HEK293 (cell line): Measurements from ENCODE around the gene MAK.

ENCODE experiments used
- CTCF ChIA-PET: fragments of 350-600 bp; formaldehyde crosslinking; extraction: SDS; loops from one replicate; lab custom pipeline; 2021; ENCODE audit warnings: antibody characterized with exemption; lab: Yijun Ruan, JAX
- POLR2A ChIA-PET: fragments of 300-600 bp; formaldehyde crosslinking; extraction: SDS; loops from one replicate; lab custom pipeline; 2020; ENCODE audit warnings: antibody characterized with exemption, inconsistent platforms; lab: Yijun Ruan, JAX
- H3K27ac ChIP-seq: fragments of 200-500 bp; sonication (Bioruptor generic); 2 replicates; pipeline ENCODE4 v1.5.1; 2014; ENCODE audit warnings: low read depth, low read length, control low read depth, inconsistent platforms; ENCODE audit errors: extremely low read depth
- H3K36me3 ChIP-seq, 2 experiments: fragments of 200-500 bp in 1 of 2; sonication (Bioruptor generic) in 1 of 2; 1 replicate in 1 of 2; 2 replicates in 1 of 2; pipeline ENCODE4 v1.5.1; 2014 to 2017; ENCODE audit warnings: inconsistent platforms in 2 of 2, low read length in 2 of 2; ENCODE audit not compliant: control insufficient read depth in 2 of 2, insufficient read depth in 1 of 2
- H3K4me1 ChIP-seq: fragments of 200-500 bp; sonication (Bioruptor generic); 2 replicates; pipeline ENCODE4 v1.5.1; 2014; ENCODE audit warnings: mild to moderate bottlenecking, low read length, inconsistent platforms; ENCODE audit not compliant: control insufficient read depth, insufficient read depth
- H3K4me3 ChIP-seq: 2 replicates; pipeline ENCODE4 v1.5.1; 2011; ENCODE audit warnings: low read depth, mild to moderate bottlenecking, control low read depth, low read length, moderate library complexity
- H3K9me3 ChIP-seq: fragments of 200-500 bp; sonication (Bioruptor generic); 2 replicates; pipeline ENCODE4 v1.5.1; 2014; ENCODE audit warnings: low read depth, low read length, inconsistent platforms; ENCODE audit not compliant: control insufficient read depth, insufficient read depth
- BCL11B ChIP-seq: fragments of 450-650 bp; formaldehyde crosslinking; IDR thresholded peaks from 2 replicates; pipeline ENCODE4 v1.5.1; 2016; ENCODE audit warnings: low read depth, missing biosample characterization, missing genetic modification characterization
- GLI4 ChIP-seq: fragments of 450-650 bp; formaldehyde crosslinking; IDR thresholded peaks from 2 replicates; pipeline ENCODE4 v1.5.1; 2016; ENCODE audit warnings: missing biosample characterization, missing genetic modification characterization
- GLIS2 ChIP-seq: fragments of 450-650 bp; formaldehyde crosslinking; IDR thresholded peaks from 2 replicates; pipeline ENCODE4 v1.5.1; 2016; ENCODE audit warnings: missing biosample characterization, missing genetic modification characterization
- PRDM1 ChIP-seq: fragments of 450-650 bp; formaldehyde crosslinking; IDR thresholded peaks from 2 replicates; pipeline ENCODE4; 2016; ENCODE audit warnings: missing biosample characterization, missing genetic modification characterization
- PRDM2 ChIP-seq: fragments of 450-650 bp; formaldehyde crosslinking; IDR thresholded peaks from 2 replicates; pipeline ENCODE4 v1.5.1; 2016; ENCODE audit warnings: missing biosample characterization, missing genetic modification characterization, borderline replicate concordance
- ZBTB11 ChIP-seq: fragments of 450-650 bp; formaldehyde crosslinking; conservative IDR thresholded peaks from 2 replicates; pipeline ENCODE4 v1.5.1; 2016; ENCODE audit warnings: low read depth, missing biosample characterization, missing genetic modification characterization
- ZIC2 ChIP-seq: fragments of 450-650 bp; formaldehyde crosslinking; IDR thresholded peaks from 2 replicates; pipeline ENCODE4 v1.5.1; 2016; ENCODE audit warnings: missing biosample characterization, missing genetic modification characterization
- ZNF155 ChIP-seq: fragments of 450-650 bp; formaldehyde crosslinking; IDR thresholded peaks from 2 replicates; pipeline ENCODE4 v1.5.1; 2016; ENCODE audit warnings: missing biosample characterization, missing genetic modification characterization
- ZNF223 ChIP-seq: fragments of 450-650 bp; formaldehyde crosslinking; IDR thresholded peaks from 2 replicates; pipeline ENCODE4 v1.5.1; 2016; ENCODE audit warnings: missing biosample characterization, missing genetic modification characterization
- ZNF248 ChIP-seq: fragments of 450-650 bp; formaldehyde crosslinking; IDR thresholded peaks from 2 replicates; pipeline ENCODE4 v1.5.1; 2017; ENCODE audit warnings: missing biosample characterization, missing genetic modification characterization
- ZNF26 ChIP-seq: fragments of 450-650 bp; formaldehyde crosslinking; IDR thresholded peaks from 2 replicates; pipeline ENCODE4 v1.5.1; 2016; ENCODE audit warnings: missing biosample characterization, missing genetic modification characterization
- ZNF426 ChIP-seq: fragments of 450-650 bp; formaldehyde crosslinking; IDR thresholded peaks from 2 replicates; pipeline ENCODE4 v1.5.1; 2017; ENCODE audit warnings: missing biosample characterization, missing genetic modification characterization, mild to moderate bottlenecking, inconsistent platforms, moderate library complexity
- ZNF514 ChIP-seq: fragments of 450-650 bp; formaldehyde crosslinking; IDR thresholded peaks from 2 replicates; pipeline ENCODE4 v1.5.1; 2016; ENCODE audit warnings: missing biosample characterization, missing genetic modification characterization
- ZNF580 ChIP-seq: fragments of 450-650 bp; formaldehyde crosslinking; IDR thresholded peaks from 2 replicates; pipeline ENCODE4 v1.5.1; 2016; ENCODE audit warnings: missing biosample characterization, missing genetic modification characterization
- ZNF621 ChIP-seq: fragments of 450-650 bp; formaldehyde crosslinking; IDR thresholded peaks from 2 replicates; pipeline ENCODE4 v1.5.1; 2017; ENCODE audit warnings: missing biosample characterization, missing genetic modification characterization
- ZNF645 ChIP-seq: fragments of 450-650 bp; formaldehyde crosslinking; IDR thresholded peaks from 2 replicates; pipeline ENCODE4; 2016; ENCODE audit warnings: missing biosample characterization, missing genetic modification characterization
- ZNF777 ChIP-seq: fragments of 450-650 bp; formaldehyde crosslinking; IDR thresholded peaks from 2 replicates; pipeline ENCODE4 v1.5.1; 2017; ENCODE audit warnings: missing biosample characterization, missing genetic modification characterization, borderline replicate concordance

Gene MAK

GRCh38 chr6:10884245-10884972, 46.1 kb upstream of the MAK start:
- H3K4me3 ChIP-seq = no peak overlapping the region
- H3K36me3 ChIP-seq = no peaks in the 10 kb centered on the region
- H3K27ac ChIP-seq = no peak overlapping the region
- CTCF ChIA-PET = no interaction called here
- H3K4me1 ChIP-seq = no peaks in the 10 kb centered on the region
- POLR2A ChIA-PET = interaction anchor here (1.0 kb wide), 1 partner anchor 10 kb away, joined by 3 read pairs; no protein-coding TSS in a partner anchor
- H3K9me3 ChIP-seq = no peaks in the 10 kb centered on the region
- TF ChIP-seq ZNF155 (tag by site-specific recombination) (no peak), BCL11B (tag by site-specific recombination) (no peak), PRDM1 (peak; percentile 53; the same call in 1 of the 2 replicates), ZNF248 (tag by site-specific recombination) (no peak), ZNF777 (tag by site-specific recombination) (no peak), ZBTB11 (tag by site-specific recombination) (no peak)

GRCh38 chr6:10883312-10884244, 45.2 kb upstream of the MAK start:
- ChIA-PET POLR2A (interaction anchor here (0.7 kb wide), 1 partner anchor 55 kb away, joined by 8 read pairs; no protein-coding TSS in a partner anchor), CTCF (no interaction called here)
- Histone ChIP-seq H3K9me3 (no peaks in the 10 kb centered on the region), H3K36me3 (no peaks in the 10 kb centered on the region), H3K27ac (no peak overlapping the region), H3K4me1 (no peaks in the 10 kb centered on the region), H3K4me3 (no peak overlapping the region)
- no peak for TF ChIP-seq ZNF223 (tag by site-specific recombination)
- TF ChIP-seq GLI4 = no peak
- TF ChIP-seq ZNF621 (tag by site-specific recombination) = no peak
- TF ChIP-seq ZNF645 = no peak
- TF ChIP-seq ZIC2 (tag by site-specific recombination) = no peak
- no peak for TF ChIP-seq PRDM2 (tag by site-specific recombination)
- TF ChIP-seq ZNF426 = no peak
- no peak for TF ChIP-seq ZNF26
- TF ChIP-seq ZNF580 (tag by site-specific recombination) = no peak
- TF ChIP-seq GLIS2 (tag by site-specific recombination) = no peak
- no peak for TF ChIP-seq ZNF514 (tag by site-specific recombination)
